Gastrocnemius medialis (tissue), 4 donors: Measurements from ENCODE around the gene IPO5. TPM values are rescaled to one million over a fixed set of nuclear protein-coding genes. Genes with fewer than 3 reads are reported as not detected.

ENCODE experiments used
- ATAC-seq, 2 donors: fragments of 150-250 bp; one replicate each; pipeline ENCODE4 v1.9.1; 2016
- DNase-seq, 2 donors: peaks; one replicate each; pipeline ENCODE4 v3.0.0-alpha.2; 2019
- H3K27ac ChIP-seq, 4 donors: fragments of 200-600 bp; sonication (generic); 1 replicate in 1 of 4; 2 replicates in 3 of 4; pipeline ENCODE4 v1.5.1; 2016 to 2018; ENCODE audit warnings: mild to moderate bottlenecking in 2 of 4, moderate library complexity in 1 of 4
- H3K27me3 ChIP-seq, 3 donors: fragments of 200-600 bp; sonication (generic) in 2 of 3; 1 replicate in 1 of 3; 2 replicates in 2 of 3; pipeline versions ENCODE4 v1.5.1 to v1.6.0; 2016 to 2019; ENCODE audit warnings: mild to moderate bottlenecking in 1 of 3, moderate library complexity in 1 of 3
- H3K36me3 ChIP-seq, 2 donors: fragments of 200-600 bp; sonication (generic) in 1 of 2; one replicate each; pipeline ENCODE4 v1.5.1; 2017 to 2018
- H3K4me1 ChIP-seq, 2 donors: fragments of 200-600 bp; sonication (generic) in 1 of 2; one replicate each; pipeline ENCODE4 v1.5.1; 2016 to 2017; ENCODE audit warnings: mild to moderate bottlenecking in 2 of 2
- H3K4me3 ChIP-seq, 4 donors: fragments of 200-600 bp; sonication (generic) in 3 of 4; 1 replicate in 1 of 4; 2 replicates in 3 of 4; pipeline ENCODE4 v1.5.1; 2016 to 2019; ENCODE audit warnings: mild to moderate bottlenecking in 2 of 4
- H3K9me3 ChIP-seq, 3 donors: fragments of 200-600 bp; sonication (generic) in 2 of 3; 1 replicate in 1 of 3; 2 replicates in 2 of 3; pipeline ENCODE4 v1.5.1; 2016 to 2019
- CTCF ChIP-seq, 5 experiments: fragments of 450-650 bp in 3 of 5; fragments of 200-600 bp in 2 of 5; sonication (generic) in 2 of 5; IDR thresholded peaks in 4 of 5; conservative IDR thresholded peaks in 1 of 5; 1 replicate in 4 of 5; 2 replicates in 1 of 5; pipeline ENCODE4 v1.5.1; 2016 to 2019; ENCODE audit warnings: antibody characterized with exemption in 5 of 5, mild to moderate bottlenecking in 3 of 5, moderate library complexity in 3 of 5
- POLR2A ChIP-seq, 2 donors: fragments of 450-650 bp; IDR thresholded peaks; one replicate each; pipeline ENCODE4 v1.6.1; 2017; ENCODE audit warnings: antibody characterized with exemption in 2 of 2, mild to moderate bottlenecking in 2 of 2, moderate library complexity in 2 of 2
- in situ Hi-C, 4 donors: fragments of 200-750 bp; cut with MboI; loops; one replicate each; pipeline versions ENCODE4 v1.15.0 to v1.8.0; 2017; ENCODE audit warnings: low sequenced_read_pairs in 4 of 4
- intact Hi-C: fragments of 100-400 bp; cut with DNase I; formaldehyde crosslinking; loops from one replicate; pipeline ENCODE4 v1.15.1; 2023; ENCODE audit warnings: low total_unique reads
- total RNA-seq, 4 donors: library from RNA; depleted of rRNA; stranded (reverse); fragments of >200 nt; gene quantifications; one replicate each; pipeline versions ENCODE4 v1.1.0 to v1.2.3, GENCODE V29; 2016

The IPO5 gene
- total RNA-seq, 4 donors from 2014 or later: 157 to 184 (median 177) TPM

DNA sequence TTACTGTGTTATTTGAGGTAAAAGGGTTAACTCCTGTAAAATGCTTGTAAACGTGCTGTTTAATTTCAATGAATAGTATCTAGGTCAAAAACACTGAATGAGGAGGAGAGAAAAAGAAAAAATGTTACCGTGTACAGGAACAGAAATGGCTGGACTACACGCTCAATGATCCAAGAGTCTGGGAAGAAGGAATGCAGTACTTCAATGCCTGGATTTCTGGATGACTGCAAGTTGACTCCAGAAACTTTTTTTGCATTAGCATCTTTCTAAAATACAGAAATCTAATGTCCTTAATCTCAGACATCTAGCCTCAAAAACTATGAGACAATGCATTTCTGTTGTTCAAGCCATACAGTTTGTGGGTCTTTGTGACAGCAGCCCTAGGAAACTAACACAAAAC lies 17.4 kb upstream of the IPO5 start:
- Histone ChIP-seq H3K27ac (no peak overlapping the region), H3K4me1 (no peaks in the 10 kb centered on the region), H3K36me3 (no peaks in the 10 kb centered on the region), H3K27me3 (no peaks in the 10 kb centered on the region), H3K9me3 (no peaks in the 10 kb centered on the region), H3K4me3 (no peak overlapping the region)
- TF ChIP-seq CTCF (IDR thresholded peaks at IDR 0.05 in 4 of 5, conservative IDR thresholded peaks at IDR 0.05 in 1 of 5): no peak
- TF ChIP-seq POLR2A (IDR thresholded peaks at IDR 0.05): no peak
- intact Hi-C loops (no loop called here), in situ Hi-C loops (no loop called here)
- DNase-seq (no peak), ATAC-seq (no peak)

- H3K27ac ChIP-seq: no peak overlapping the region
- H3K4me1 ChIP-seq: no peaks in the 10 kb centered on the region
- DNase-seq: no peak
- intact Hi-C loops: no loop called here
- no peaks in the 10 kb centered on the region for H3K27me3 ChIP-seq
- no peaks in the 10 kb centered on the region for H3K9me3 ChIP-seq
- TF ChIP-seq CTCF (IDR thresholded peaks at IDR 0.05 in 4 of 5, conservative IDR thresholded peaks at IDR 0.05 in 1 of 5) (no peak), POLR2A (IDR thresholded peaks at IDR 0.05) (no peak)
- no peak overlapping the region for H3K4me3 ChIP-seq
- ATAC-seq: no peak
- no peaks in the 10 kb centered on the region for H3K36me3 ChIP-seq
- in situ Hi-C loops: no loop called here
Measured at GRCh38 chr13:97938706-97939475, 14.6 kb upstream of the IPO5 start.

DNA sequence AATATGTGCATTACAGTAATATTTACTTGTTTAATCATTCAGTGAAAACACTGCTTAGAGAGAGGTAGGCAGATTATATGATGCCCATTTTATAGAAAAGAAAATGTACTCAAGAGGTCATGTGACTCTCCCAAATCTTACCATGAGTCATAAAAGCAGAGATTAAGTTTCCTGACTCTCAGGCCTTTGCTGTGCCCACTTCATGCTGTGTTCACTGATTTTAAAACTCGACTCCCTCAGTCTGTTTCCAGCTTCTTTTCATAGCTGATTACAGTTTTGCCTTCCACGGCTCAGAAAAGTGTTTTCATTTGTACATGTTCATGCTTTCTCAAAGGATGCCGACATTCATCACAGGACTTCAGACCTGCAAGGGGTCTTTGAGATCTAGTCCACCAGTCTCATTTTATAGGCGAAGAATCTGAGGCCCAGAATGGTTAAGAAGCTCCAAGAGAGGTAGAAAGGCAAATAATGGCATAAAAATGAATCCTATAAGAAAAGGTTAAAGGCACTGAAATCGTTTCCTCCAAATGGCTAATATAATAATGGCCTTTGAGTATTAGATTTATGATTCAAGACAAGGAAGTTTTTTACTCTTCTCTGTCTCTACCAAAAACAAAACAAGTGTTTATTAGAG lies 9.0 kb upstream of the IPO5 start:
- no peaks in the 10 kb centered on the region for H3K36me3 ChIP-seq
- no peaks in the 10 kb centered on the region for H3K9me3 ChIP-seq
- no peak overlapping the region for H3K27ac ChIP-seq
- no peaks in the 10 kb centered on the region for H3K27me3 ChIP-seq
- intact Hi-C loops: no loop called here
- in situ Hi-C loops: no loop called here
- H3K4me3 ChIP-seq: no peak overlapping the region
- DNase-seq (no peak), ATAC-seq (no peak)
- no peaks in the 10 kb centered on the region for H3K4me1 ChIP-seq
- TF ChIP-seq POLR2A (IDR thresholded peaks at IDR 0.05): no peak

- TF ChIP-seq POLR2A (IDR thresholded peaks at IDR 0.05) (no peak), CTCF (IDR thresholded peaks at IDR 0.05 in 4 of 5, conservative IDR thresholded peaks at IDR 0.05 in 1 of 5) (no peak)
- Histone ChIP-seq H3K27ac (no peak overlapping the region), H3K36me3 (no peaks in the 10 kb centered on the region), H3K27me3 (no peaks in the 10 kb centered on the region), H3K9me3 (no peaks in the 10 kb centered on the region), H3K4me3 (no peak overlapping the region), H3K4me1 (no peaks in the 10 kb centered on the region)
- intact Hi-C loops (no loop called here), in situ Hi-C loops (no loop called here)
- ATAC-seq (no peak), DNase-seq (no peak)
Measured at GRCh38 chr13:97945342-97945741, 8.1 kb upstream of the IPO5 start.

DNA sequence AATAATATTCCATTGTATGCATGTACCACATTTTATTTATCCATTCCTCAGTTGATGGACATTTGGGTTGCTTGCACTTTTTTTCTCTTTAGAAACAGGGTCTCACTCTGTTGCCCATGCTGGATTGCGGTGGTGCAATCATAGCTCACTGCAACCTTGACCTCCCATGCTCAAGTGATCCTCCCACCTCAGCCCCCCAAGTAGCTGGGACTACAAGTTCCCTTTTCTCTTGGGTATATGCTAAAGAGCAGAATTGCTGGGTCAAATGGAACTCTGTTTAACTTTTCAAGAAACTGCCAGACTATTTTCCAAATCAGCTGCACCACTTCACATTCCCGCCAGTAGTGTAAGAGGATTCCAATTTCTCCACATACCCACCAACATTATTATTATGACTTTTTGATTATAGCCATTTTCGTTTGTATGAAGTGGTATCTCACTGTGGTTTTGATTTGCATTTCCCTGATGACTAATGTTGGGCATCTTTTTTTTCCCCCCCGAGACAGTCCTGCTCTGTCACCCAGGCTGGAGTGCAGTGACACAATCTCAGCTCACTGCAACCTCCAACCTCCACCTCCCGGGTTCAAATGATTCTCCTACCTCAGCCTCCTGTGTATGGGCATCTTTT lies 7.6 kb upstream of the IPO5 start:
- DNase-seq: no peak
- Histone ChIP-seq H3K36me3 (no peaks in the 10 kb centered on the region), H3K4me1 (no peaks in the 10 kb centered on the region), H3K4me3 (no peak overlapping the region), H3K27me3 (no peaks in the 10 kb centered on the region), H3K27ac (no peak overlapping the region), H3K9me3 (no peaks in the 10 kb centered on the region)
- intact Hi-C loops (no loop called here), in situ Hi-C loops (no loop called here)
- no peak for ATAC-seq
- no peak for TF ChIP-seq CTCF (IDR thresholded peaks at IDR 0.05 in 4 of 5, conservative IDR thresholded peaks at IDR 0.05 in 1 of 5)
- TF ChIP-seq POLR2A (IDR thresholded peaks at IDR 0.05): no peak
